Astrocyte of the spinal cord (primary cell): ENCODE data around the gene KIF24.
"Not testable (repeated sequence)": the region's sequence is repeated elsewhere in the genome, so short reads cannot be mapped to it uniquely, and the experiment has no call there.

Experiments
- DNase-seq: peaks from one replicate; pipeline ENCODE4 v3.0.0; 2011; ENCODE audit warnings: low read depth, low spot score
- H3K4me3 ChIP-seq: 2 replicates; pipeline ENCODE4 v1.5.1; 2011; ENCODE audit warnings: low read depth, mild to moderate bottlenecking, low read length, moderate library complexity
- CTCF ChIP-seq: IDR thresholded peaks from 2 replicates; pipeline ENCODE4 v1.5.1; 2012; ENCODE audit warnings: low read depth, mild to moderate bottlenecking, low read length, inconsistent platforms
- in situ Hi-C: cut with HindIII; loops from 2 replicates; pipeline ENCODE4 v1.10.0; 2017; ENCODE audit warnings: low sequenced_read_pairs

The KIF24 gene

GRCh38 chr9:34362614-34363214 lies 33.6 kb upstream of the KIF24 start:
- no peak overlapping the region for H3K4me3 ChIP-seq
- no peak for DNase-seq
- TF ChIP-seq CTCF = no peak
- in situ Hi-C loops = no loop called here

GRCh38 chr9:34352957-34353356 lies 23.9 kb upstream of the KIF24 start:
- in situ Hi-C loops, DNase-seq, H3K4me3 ChIP-seq: not testable (repeated sequence)

GRCh38 chr9:34352122-34352652 lies 23.1 kb upstream of the KIF24 start:
- DNase-seq, H3K4me3 ChIP-seq, in situ Hi-C loops: not testable (repeated sequence)

GRCh38 chr9:34349324-34349723 lies 20.3 kb upstream of the KIF24 start:
- in situ Hi-C loops = no loop called here
- no peak overlapping the region for H3K4me3 ChIP-seq
- DNase-seq = no peak
- TF ChIP-seq CTCF = no peak

- in situ Hi-C loops = no loop called here
- no peak for TF ChIP-seq CTCF
- no peak for DNase-seq
- no peak overlapping the region for H3K4me3 ChIP-seq
Measured at GRCh38 chr9:34347800-34348158, 18.7 kb upstream of the KIF24 start.

GRCh38 chr9:34346873-34347799 lies 18.1 kb upstream of the KIF24 start:
- DNase-seq = no peak
- no peak for TF ChIP-seq CTCF
- in situ Hi-C loops = no loop called here
- no peak overlapping the region for H3K4me3 ChIP-seq

GRCh38 chr9:34343605-34344004 lies 14.5 kb upstream of the KIF24 start:
- no peak for TF ChIP-seq CTCF
- in situ Hi-C loops = no loop called here
- no peak for DNase-seq
- H3K4me3 ChIP-seq = no peak overlapping the region
